Lower leg skin (tissue), 3 donors: ENCODE data around the gene KCTD18.

Source experiments
- CTCF ChIP-seq, 3 donors: fragments of 450-650 bp; IDR thresholded peaks; one replicate each; pipeline ENCODE4 v1.5.1; 2016; ENCODE audit warnings: antibody characterized with exemption in 3 of 3, mild to moderate bottlenecking in 3 of 3, moderate library complexity in 2 of 3
- POLR2A ChIP-seq, 2 donors: fragments of 450-650 bp; IDR thresholded peaks; one replicate each; pipeline ENCODE4 v1.6.1; 2016 to 2017; ENCODE audit warnings: antibody characterized with exemption in 2 of 2, mild to moderate bottlenecking in 1 of 2, moderate library complexity in 1 of 2

- TF ChIP-seq CTCF (IDR thresholded peaks at IDR 0.05) (no peak), POLR2A (IDR thresholded peaks at IDR 0.05) (no peak)
Observed at GRCh38 chr2:200461846-200462710, 47.8 kb downstream of the KCTD18 start.
